ENCODE results near the gene CLRN3.
A peak's percentile ranks its signal among the peaks of the same experiment; 100 is the strongest.

The CLRN3 gene

DNA sequence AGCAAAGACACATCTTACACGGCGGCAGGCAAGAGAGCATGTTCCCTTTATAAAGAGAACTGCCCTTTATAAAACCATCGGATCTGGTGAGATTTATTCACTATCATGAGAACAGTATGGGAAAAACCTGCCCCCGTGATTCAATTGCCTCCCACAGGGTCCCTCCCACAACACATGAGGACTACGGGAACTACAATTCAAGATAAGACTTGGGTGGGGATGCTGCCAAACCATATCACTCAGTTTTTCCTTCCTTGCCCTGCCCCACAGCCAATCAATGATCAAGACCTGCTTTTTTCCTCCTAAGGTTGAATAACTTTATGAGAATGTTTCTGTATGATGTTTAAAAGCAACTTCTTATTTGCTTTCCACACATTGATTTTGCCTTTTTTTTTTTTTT, 11.0 kb upstream of the CLRN3 start:
- no peak for DNase-seq

DNA sequence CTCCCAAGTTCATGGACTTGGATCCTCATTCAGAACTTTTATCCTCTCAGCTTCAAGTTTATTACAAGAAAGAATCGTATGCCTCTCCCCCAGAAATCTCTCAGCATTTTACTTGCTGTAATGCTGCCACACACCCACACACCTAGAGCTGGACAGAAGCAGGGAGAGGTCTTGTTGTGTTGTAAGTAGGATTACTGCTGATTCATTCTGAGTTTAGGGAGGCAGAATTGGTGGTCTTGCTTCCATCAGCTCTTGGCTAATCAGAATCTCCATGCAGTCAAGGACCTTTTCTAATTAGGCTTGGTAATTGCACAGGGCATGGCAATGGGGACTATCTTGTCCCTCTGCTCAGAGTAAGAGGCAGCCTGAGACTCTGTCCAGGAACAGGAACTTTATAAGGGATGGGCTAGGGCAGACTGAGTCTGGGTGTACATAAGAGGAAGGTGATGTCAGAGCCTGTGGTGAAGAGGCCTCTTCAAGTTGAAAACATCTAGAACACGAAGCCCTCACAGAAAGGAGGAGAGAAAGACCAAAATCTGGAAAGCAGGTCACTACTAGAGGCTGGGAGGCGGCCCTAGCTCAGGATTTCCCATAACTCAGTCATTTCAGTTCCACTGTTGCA, 7.1 kb upstream of the CLRN3 start:
- DNase-seq: peak in 2 of 56 donors; percentile 6 to 17

DNA sequence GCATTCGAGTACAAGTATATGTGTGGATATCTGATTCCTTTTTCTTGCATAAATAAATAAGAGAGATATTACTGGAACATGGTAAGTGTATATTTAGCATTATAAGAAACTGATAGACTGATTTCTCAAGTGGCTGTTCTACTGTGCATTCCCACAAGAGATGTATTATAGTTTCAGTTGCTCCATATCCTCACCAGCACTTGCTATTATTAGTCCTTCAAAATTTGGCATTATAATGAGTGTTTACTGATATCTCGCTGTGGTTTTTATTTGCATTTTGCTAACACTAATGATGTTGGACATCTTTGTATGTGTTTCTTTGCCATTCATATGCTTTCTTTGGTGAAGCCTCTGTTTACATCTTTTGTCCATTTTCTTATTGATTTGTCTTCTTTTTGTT, 4.4 kb upstream of the CLRN3 start:
- DNase-seq: no peak

DNA sequence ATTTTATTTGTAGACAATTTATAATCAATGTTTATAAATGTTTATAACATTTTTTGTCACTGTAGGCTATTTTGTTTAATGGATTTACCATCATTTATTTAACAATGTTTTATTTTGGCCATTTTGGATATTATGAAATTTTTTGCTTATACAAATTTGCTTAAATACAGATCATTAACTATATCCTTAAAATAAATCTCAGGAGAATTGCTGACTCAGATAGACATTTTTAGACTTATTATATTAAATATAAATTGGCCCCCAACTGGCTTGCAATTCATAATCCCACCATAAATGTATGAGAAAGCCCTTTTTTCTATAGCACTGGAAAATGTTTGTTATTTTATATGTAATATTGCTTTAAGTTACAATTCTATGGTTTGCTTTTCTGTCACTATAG, 3.8 kb upstream of the CLRN3 start:
- no peak for DNase-seq

DNA sequence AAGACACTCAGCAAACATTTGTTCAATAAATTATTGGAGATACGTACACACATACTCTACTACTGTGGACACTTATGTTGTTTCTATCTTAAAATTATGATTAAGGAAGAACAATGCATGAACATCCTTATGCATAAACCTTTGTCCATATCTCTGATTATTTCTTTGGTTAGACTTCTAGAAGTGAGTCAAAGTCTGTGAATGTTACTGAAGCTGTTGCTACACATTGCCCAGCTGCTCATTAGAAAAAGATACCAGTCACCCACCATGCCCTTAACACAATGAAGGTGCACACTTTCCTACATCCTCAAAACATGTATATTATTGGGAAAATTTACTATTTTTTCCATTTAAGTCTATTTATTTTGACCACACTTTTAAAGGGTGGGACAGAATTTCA, 1.4 kb upstream of the CLRN3 start:
- no peak for DNase-seq

DNA sequence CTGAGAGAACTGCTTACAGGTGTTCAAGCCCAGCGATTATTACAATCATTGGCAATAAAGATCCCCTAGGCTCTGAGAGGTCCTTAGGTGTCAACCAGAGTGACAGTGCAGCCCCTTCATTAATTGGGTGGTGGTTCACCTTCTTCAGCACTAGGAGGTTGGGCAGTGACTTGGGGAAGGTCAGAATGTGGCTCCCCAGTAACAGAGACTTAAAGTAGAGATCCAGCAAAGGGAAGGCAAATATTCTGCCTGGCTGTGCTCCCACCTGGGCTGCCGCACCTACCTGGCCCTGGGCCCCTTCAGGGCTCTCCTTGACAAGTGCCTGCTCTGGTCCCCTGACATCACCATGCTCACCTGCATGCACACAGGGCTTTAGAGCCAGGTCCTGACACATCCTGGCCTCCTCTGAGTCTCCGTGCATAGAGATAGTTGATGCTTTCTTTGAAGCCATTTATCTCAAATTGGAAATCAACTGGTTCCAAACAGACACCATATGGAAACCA, 1.9 kb downstream of the CLRN3 start:
- no peak for DNase-seq

DNA sequence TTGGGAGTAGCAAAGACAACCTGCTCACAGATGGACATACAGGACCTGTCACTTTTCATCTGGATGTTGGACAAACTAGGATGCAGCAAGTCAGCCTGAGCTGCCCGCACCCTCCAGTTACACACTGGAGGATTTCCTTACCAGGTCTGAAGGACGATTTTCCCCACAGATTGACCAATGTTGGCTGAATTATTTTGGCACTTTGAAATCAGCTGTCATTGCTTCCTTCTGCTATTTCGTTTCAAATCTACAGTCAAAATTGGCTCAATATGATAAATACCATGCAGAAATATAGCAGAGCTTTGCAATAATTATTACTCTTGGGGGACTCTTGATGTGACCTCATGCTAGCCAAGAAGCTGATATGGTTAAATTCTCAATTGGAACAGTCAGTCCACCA, 2.5 kb downstream of the CLRN3 start:
- DNase-seq: no peak

DNA sequence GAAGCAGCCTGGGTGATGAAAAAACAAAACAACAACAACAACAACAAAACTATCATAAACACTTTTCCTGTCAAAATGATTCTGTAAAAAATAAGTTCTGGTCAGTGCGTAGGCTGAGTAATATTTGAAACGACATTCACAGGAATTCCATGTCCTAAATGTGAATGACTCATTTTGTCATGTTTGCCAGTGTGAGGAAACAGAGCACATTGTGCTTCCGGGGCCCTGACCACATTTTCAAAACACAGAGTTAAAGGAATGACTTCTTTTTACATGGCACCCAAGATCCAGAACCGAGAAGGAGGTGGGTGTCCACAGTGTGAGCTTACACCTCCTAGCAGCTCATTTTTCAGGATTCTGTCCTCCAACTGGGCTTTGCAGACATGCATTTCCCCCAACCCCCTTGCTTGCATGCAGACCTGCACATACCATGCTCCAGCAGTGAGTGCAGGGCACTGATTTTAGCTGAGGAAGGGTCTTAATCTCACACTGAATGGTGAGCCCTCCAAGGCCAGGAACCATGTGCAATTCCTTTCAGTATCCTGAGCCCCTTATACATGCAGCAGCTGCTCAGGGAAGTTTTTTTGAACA, 3.0 kb downstream of the CLRN3 start:
- no peak for DNase-seq

DNA sequence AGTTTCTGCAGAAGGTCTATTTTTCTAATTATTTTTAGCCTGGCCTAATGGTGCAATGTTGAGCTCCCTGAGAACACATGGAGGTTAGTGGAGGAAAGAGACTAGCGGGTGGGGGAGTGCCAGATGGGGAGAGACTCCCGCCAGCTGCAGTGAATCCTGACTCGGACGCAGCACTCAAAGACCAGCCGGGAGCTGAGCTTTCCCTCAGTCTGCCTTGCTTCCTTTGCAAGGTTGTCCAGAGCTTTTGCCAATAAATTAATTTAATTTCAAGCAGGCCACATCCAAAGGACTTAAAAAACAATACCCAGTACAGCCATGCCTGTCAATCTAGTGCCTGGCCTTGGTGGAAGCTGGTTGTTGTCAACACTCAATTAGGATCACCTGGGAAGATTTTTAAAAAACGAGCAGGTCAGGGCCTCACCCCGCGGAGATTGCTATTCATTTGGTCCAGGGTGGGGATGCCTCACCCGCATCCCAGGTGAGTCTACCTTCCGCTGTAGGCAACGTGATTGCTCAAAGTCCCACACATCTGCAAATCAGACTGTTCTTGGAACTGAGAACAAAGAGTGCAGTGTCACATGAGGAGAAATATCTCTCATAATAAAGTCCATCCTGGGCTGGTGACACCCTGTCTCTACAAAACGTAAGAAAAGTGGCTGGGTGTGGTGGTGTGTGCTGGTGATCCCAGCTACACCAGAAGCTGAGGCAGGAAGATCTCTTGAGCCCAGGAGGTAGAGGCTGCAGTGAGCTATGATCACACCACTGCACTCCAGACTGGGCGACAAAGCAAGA, 4.0 kb downstream of the CLRN3 start:
- no peak for DNase-seq

DNA sequence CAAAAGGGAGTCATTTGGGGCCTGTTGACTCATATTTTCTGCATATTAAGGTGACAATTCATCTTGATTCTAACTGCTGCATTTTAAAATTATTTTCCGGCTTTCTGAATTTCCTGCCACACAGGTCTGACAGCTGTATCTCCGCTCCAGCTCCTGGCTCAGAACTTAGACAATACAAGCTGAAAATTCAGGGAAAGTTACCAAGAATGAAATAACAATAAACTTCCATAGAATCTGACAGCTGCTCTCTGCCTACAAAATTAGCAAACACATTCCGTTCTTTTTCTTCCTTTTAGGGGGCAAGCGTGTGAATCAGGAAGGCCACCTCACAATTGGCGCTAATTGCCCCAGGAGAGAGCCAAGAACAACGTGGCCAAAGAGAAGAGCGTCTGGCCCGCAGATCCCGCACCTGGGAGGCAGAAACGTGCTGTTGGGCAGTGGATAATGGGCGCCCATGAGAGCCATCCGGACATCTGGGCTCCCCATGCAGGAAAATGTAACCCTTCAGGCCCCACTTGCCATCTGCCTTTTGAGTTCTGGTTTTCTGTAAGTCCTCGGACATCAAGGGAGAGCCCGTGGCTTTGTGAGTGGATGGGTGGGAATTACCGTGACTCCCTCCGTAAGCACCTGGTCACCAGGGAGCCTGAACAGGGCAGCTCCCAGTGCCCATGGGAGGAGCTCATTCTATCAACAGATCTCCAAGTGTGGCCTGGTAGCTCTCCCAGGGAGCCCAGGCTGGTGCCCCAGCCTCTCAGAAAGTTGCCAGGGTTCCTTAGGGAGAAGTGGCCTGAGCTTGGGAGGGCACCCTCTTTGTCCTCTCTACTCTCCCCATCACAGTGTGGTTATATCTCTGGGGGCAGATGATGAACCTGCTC, 5.0 kb downstream of the CLRN3 start:
- no peak for DNase-seq

DNA sequence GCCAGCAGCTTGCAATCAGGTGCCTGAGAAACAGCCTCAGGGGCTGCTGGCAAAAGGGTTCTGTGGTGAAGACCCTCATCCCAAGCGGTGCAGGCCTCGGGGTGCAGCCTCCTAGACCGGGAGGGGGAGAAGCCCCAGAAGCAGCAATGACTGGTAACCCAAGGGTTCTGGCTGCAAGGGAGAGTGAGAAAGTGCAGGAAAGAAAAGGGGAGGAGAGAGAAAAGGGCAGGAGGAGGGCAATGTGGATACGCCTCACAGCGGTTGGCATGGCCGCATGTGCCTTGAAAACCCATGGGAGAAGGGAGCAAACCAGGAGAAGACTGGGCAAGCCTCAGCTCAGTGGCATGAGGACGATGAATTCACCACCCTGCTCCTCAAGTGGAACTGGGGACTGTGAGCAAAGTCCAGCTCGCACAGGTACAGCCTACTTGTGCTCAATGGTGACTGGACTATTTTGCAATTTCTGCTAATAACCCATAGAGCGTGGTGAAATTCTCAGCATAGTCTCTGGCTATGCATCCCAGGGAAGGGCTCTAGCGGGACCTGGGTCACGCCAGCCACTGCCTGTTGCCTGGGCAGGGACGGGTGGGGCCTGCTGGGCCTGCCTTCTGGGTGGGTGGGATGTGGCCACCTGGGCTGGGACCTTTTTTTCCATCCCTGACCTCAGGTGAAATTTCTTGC, 6.2 kb downstream of the CLRN3 start:
- no peak for DNase-seq

DNA sequence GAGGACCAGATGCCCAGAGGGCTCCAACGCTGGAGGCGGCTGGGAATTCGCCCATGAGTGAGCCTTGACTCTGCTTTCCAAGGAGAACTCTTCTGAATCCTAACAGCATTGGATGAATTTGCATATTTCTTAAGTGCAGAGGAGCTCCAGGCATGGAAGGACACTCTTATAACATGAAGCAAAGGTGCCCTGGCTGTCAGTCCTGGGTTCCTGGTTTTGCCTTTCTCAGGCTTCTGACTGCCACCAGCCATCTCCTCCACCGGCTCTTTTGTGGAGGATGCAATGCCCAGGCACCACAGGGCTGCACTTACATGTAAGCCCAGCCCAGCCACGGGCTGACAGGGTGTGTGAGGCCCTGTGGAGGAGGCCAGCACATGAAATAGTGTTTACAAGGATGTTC, 8.2 kb downstream of the CLRN3 start:
- no peak for DNase-seq

DNA sequence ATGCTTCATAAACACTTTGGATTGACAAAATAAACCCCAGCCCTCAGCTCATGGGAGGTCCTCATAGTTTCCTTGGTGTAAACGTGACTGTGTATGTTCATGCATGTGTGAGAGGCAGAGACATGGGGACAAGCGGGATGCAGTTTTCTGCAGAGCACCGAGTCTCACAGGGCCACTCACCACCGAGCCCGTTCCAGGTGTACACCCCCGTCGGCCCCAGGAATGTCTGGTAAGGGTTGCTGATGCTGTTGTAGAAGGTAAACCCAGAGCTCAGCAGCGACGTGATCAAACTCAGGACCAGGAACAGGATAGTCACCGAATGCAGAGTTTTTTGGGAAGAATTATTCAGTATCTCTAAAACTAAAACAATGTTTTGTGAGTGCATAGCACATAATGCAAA, 9.2 kb downstream of the CLRN3 start:
- no peak for DNase-seq

DNA sequence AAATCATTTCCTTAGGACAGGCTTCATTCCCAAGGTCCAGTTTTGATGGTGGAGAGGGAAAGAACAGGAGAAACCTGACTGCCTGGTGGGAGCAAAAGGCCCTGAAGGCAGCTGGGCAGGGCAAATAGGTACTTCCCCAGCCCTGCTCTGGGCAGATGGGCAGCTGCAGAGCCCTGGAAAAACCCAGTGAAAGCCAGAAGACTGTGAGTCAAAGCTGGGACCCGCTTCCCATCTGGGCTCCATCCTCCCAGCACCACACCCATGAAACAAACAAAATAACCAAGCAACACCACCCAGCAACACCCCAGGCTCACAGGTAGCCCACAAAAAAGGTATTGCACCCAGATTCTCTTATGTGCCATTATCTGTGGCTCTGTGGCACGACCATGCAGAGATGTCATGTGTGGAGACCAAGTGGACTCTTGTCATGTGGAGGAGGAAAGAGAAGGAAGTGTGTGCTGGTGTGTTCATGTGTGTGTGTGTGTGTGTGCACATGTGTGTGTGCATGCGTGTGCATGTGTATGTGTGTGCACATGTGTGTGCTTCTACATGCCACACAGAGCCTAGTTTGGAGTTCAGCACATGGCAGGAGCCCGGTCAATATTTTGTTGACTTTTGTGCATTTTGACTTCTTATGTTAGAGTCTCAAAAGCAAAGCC, 9.8 kb downstream of the CLRN3 start:
- DNase-seq: no peak

DNA sequence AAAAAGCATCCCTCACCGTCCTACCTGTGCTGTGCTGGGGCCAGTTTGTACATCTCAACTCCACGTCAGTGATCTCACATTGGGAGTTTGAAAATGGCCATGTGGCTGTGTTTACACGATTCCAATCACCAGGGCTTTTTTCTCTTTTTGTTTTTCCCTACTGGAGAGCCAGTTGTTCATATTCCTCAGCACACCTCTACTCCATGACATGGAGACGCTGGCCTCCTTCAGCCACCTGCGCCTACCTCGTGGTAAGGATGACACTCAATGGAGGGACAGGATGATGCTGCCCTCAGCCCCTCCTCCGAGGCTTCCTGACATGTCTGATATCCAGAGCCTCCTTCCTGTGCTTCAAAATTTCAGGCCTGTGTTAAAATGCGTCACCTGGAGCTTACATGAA, 10.3 kb downstream of the CLRN3 start:
- DNase-seq: no peak

DNA sequence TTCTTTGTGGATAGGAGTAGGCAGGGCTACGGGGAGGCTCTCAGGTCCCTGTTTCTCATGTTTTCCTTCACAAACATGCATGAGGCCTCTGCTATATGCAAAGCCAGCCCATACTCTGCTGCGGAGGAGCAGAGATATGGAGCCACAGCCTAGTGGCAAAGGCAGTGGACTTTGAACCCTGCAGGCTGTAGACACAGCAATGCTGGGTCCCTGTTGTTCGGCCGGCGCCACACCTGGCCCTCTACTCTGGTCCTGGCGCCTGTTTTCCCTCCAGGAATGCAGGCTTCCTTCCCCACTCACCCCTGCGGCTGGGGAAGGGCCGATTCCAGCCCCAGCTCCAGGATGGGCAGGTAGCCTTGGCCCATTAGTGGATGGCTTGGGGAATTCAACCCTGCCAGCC, 11.5 kb downstream of the CLRN3 start:
- DNase-seq: no peak

DNA sequence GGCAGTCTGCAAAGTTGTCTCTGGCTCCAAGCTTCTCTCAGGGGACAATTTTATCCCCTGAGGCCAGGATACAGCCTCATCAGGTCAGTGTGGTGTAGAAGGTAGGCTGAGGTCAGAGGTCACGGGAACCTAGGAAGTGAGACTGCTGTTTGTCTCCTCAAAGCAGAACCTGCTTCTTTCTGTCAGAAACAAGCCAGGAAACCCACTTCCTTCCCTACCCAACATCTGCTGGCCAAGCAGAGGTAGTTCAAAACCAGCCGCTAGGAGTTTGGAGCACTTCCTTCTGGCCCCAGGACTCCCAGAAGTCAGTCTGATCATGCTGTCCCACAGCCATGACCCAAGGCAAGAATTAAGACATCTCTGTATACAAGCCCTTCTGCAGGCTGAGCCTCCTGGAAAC, 12.2 kb downstream of the CLRN3 start:
- peak in 11 of 56 donors; percentile 5 to 44 (median 21) for DNase-seq

DNA sequence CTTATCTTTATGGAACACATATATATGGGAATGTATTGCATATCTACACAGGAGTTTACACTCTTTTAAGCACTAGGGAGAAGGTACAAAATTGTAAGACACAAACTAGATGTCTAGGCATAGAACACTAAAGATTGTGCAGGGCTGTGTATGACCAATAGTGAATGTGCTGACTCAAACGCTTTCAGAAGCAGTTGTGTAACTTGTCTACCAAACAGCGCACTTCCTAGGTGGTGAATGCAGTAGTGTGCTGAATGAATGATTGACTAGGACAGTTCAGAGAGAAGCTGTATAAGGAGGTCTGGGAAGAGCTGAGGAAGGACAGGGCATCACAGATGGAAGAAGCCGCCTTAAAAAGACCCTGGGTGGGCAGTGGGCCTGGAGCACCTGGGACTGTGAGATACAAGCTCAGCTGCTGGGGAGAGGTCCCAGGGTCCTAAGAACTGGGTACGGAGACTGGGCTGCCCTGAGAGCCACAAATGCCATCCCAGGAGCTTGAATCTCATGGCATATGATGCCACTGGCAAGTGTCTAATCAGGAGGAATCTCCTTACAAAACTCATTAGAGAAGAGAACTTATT, 14.2 kb downstream of the CLRN3 start:
- DNase-seq: peak in 1 of 56 donors; percentile 10

DNA sequence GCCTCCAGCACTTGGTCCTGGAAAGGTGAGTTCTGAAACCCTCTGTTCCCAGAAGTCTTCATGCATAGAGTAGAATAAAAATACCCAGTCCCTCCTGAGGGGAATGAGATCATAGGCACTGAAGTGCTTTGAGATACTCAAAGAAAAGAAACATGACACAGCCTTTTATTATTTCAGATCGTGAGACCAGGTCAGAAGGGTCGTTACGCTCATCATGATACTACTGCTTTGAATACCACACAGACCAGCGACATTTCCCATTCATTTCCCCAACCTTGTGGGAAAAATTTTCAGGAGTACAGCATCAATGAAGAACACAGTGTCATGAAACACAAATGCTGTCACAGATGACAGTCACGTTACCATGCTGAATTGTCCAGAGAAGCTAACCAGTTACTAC, 15.0 kb downstream of the CLRN3 start:
- DNase-seq: no peak

DNA sequence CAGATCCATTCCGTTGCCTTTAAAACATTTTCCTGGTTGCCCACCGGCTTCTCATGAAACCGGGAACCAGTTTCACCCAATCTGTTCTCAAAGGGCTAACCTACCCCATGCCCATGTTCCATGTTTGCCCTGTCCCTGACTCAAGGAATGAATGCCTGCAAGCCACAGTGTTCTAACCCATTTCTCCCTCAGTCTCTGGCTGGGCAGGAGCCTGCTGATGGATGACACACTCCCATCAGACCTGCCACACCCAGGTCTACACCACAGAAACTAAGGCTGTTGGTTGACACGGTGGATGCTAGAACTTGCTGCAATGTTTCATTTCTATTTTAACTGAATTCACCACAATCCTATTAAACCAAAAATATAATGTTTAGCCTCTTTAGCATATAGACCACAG, 15.6 kb downstream of the CLRN3 start:
- DNase-seq: no peak

Measured in nucleus accumbens (tissue), 56 donors.